GM18502 (cell line): ENCODE results near the gene TDP2.

Experiments
- ATAC-seq: cut with Tn5 transposase; IDR thresholded peaks from one replicate; pipeline ENCODE4 v1.9.1; 2021; ENCODE audit warnings: mild to moderate bottlenecking; ENCODE audit not compliant: unreplicated experiment, poor library complexity

TDP2 gene, protein sequence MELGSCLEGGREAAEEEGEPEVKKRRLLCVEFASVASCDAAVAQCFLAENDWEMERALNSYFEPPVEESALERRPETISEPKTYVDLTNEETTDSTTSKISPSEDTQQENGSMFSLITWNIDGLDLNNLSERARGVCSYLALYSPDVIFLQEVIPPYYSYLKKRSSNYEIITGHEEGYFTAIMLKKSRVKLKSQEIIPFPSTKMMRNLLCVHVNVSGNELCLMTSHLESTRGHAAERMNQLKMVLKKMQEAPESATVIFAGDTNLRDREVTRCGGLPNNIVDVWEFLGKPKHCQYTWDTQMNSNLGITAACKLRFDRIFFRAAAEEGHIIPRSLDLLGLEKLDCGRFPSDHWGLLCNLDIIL

DNA sequence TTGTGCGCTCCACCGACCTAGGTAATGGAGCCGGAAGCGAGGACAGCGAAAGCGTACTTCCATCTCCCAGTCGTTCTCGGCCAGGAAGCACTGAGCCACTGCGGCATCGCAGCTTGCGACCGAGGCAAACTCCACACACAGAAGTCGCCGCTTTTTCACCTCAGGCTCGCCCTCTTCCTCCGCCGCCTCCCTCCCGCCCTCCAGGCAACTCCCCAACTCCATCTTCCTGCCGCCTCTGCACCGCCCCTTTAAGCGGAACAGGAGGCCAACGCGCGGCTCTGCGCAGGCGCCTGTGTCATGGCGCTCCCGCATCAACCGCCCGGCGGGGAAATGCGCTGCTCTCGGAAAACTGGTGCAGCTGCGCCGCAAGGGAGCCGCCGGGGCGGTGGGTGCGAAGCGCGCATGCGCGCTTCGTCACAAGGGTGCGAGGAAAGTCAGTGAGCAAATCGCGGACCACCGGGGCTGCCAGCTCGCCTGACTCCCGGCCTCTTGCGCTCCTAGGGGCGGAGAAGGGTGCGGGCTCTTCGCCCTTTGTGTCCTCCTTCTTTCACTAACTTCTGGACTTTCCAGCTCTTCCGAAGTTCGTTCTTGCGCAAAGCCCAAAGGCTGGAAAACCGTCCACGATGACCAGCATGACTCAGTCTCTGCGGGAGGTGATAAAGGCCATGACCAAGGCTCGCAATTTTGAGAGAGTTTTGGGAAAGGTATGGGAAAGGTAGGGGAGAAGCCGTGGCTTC, at the start of gene TDP2, which contains the start of gene ACOT13:
TDP2 (minus strand) TSS at position 259 of the 737 bp plus-strand sequence; CDS start at position 222, 37 bp downstream.
ACOT13 (plus strand) TSS at position 437 of the 737 bp plus-strand sequence; CDS start at position 624, 187 bp downstream.
- peak; percentile 95 for ATAC-seq

DNA sequence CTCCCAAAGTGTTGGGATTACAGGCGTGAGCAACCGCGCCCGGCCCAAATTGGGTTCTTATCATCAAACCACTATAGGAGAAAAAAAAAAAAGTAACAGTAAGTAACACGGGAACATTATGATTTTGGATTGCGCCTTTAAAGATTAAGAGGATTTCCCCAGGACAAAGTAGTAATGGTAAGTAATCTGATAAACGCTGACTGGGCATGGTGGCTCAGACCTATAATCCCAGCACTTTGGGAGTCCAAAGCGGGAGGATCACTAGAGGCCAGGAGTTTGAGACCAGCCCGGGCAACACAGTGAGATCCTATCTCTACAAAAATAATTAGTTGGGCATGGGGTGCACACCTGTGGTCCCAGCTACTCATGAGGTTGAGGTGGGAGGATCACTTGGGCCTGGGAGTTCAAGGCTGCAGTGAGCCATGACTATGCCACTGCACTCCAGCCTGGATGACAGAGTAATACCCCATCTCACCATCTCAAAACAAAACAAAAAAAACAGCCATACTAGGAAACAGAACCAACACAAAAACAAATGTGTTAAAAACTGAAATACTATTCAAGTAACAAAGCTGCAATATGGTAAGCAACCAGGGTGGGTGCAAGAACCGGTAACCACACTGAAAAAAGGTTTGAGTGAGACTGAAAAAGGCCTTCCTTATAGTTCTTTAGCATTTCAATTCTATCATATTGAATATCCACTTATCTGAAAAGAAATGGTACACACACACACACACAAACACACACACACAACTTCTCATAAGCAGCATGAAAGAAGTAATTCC, 44.0 kb upstream of the TDP2 start:
- ATAC-seq = no peak

DNA sequence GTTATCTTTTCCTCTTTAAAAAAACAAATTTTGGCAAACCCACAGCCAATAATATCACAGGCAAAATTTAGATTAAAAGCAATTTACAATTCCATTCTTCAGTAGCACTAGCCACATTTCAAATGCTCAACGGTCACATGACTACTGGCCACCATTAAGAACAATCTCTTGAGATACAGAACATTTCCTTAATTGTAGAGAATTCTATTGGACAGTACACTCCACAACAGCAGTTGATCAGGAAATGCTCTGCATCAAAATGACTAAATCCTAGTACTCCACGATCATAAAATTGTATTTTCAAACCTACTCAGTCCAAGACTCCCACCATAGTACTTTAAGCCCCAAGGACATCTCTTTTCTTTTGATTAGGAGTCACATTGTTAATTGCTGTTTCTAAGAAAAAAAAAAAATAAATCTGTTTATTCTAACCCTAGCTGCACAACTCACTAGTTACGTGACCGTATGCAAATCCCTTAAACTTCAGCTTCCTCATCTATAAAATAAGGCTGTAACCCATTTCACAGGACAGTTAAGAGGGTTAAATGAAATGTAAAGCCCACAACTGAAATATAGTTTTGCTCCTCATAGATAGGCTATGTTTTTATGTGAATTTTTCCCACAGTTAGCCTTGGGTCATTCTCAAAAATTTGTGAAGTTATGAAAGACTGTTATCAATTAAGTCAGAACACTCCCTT, 42.5 kb upstream of the TDP2 start:
- no peak for ATAC-seq

DNA sequence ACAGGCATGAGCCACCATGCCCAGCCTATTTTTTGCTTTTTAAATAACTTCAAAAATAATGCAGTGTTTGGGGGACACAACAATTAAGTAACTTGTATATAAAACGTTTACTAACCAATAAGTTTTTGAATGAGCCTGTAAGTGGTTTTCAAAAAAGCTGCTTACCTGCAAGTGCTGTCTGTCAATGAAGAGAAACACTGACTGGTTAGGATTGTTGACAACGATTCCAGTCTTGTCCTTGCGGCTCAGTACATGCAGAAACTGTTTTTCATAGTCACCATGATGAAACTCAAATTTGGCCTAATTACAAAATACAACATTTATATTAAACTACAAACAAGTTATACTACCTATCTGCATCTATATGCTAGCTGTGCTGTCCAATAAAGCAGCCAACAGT, 41.9 kb upstream of the TDP2 start:
- ATAC-seq = no peak

DNA sequence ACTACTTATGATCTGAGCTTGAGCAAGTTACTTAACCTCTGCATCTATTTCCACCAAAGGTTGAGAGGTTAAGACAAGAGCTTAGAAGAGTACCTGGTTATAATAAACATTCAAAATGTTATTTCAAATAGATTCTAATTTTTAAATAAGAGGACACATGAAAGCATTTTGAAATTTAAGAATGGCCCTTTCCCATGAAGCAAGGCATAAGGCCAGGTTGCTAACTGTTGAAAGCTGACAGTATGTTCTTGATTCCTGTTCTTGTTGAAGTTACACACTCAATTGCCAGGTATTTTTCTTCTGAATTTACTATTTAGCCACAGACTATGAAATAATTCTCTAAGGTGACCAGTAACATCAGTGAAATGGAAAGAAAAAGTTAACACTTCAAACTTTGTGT, 37.8 kb upstream of the TDP2 start:
- no peak for ATAC-seq

DNA sequence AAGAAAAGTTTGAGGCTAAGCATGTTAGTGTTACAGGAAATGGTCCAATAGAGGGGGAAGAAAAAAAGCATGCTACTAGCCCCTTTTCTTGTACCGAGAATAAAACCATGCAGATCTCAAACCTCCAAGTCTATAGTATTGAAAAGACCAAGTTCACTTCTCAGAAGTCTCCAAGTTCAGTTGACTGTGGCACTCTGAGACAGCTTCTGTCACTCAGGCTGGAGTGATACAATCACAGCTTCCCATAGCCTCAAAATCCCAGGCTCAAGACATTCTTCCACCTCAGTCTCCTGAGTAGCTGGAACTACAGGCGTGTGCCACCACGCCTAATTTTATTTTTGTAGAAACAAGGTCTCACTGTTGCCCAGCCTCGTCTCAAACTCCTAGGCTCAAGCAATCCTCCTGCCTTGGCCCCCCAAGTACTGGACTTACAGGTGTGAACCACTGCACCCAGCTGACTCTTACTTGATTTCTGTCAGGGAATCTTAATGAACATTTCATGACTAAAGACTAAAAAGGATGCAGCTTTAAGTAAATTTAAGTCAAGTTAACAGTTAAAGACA, 36.1 kb upstream of the TDP2 start:
- no peak for ATAC-seq

DNA sequence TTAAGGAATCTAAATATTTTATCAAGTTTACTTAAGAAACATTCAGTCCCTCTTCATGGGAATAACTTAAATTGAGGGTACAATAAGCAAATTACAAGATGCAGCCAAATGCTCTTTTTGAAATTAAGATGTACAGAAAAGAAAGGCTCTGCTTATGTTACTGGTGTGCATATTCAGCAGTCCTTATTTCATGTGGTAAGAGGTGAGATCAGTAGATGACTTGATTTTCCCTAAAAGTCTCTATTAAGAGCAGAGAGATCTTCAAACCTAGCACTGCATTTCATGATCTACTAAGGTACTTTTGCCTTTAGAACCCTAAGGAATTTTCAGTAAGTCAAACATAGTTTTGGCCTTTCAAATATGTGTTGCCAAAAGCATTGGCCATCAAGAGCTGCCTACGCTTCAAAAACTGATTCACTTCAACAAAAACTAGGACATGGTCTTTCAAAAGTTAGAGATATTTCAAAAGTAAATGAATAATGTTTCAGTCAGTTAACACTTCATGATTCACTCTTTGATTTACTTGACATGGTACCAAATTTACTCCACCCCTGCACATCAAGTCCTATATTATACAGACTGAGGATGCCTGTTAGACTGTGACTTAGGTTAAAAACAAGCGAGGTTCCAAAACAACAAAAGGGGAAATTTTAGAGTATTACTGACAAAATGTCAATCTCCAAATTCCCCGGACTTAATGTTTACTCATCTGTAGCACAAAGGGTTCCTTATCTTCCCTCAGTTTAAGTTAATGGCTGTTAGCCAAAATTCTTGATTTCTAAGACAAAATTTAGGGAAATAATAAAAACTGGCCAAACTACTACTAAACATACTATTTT, 33.0 kb upstream of the TDP2 start:
- no peak for ATAC-seq

DNA sequence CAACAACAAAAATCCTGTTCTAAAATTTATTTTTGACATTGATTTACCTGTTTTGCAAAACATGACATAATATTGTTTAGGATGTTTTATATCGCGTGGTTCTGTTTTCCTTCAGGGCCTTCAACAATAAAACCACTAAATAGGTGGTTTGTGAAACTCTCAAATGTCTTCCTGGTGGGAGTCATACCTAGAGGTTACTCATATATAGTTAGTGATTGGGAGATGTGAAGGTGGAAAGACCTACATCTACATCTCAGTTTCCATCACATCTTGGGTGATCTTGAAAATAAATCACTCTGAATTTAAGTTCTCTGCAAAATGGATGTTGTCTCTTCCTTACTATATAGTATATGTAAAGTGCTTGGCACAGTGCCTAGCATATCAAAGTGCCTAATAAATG, 29.4 kb upstream of the TDP2 start:
- no peak for ATAC-seq

DNA sequence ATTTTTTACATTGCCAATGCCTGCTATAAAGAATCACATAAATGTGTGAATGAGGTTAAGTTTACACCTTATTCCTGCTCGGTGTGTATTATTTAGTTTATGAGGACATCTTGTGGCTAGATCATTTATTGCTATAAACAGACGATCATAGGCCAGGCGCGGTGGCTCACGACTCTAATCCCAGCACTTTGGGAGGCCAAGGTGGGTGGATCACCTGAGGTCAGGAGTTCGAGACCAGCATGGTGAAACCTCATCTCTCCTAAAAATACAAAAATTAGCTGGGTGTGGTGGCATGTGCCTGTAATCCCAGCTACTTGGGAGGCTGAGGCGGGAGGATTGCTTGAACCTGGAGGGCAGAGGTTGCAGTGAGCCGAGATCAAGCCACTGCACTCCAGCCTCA, 28.9 kb upstream of the TDP2 start:
- peak; percentile 78 for ATAC-seq

DNA sequence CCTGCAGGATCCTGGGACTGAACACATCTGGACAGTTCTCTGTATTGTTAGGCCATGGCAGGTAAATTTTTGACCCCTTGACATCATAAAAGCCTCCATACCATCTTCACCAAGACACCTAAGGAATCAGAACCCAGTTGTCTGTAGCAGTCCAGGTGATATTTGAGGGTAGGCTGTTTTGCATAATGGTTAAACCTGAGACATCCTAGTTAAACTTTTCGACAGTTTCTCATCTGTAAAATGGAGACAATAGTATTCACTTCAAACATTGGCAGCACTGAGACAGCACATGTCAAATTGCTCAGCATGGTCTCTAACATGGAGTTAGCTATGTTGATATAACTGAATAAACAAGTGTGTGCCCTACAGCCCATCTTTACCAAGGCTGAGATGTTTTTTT, 27.5 kb upstream of the TDP2 start:
- ATAC-seq = no peak

DNA sequence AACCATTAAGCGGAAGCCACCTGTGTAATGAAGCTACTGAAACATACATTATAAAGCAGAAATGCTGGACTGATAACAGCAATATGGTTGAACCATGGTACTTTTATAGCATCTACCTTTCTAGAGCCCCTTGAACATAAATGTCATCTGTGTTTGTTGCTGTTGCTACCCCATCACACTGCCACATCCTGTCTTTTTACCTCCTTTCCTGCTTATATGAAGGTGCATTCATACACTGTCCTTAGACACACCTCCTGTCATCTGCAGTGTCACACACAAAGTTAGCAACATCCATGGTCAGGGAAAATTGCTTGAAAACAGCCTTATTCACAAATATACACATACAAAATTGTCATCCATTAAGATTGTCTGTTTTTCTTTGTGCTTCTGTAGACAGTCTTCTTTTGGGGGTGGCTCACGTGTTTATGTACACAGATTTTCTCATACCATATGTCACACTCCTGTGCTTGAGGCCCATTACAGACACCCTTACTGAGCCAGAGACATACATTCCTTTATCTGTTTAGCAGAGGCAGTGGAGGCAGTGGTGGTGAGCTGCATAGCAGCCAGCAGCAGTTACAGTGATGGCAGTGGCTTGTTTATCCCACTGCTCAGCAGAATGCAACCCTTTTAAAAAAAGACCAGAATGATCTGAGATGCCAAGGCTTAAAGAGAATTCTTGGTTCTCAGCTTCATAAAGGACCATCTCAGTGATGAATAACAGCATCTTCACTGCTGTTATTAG, 26.3 kb upstream of the TDP2 start:
- ATAC-seq = no peak

DNA sequence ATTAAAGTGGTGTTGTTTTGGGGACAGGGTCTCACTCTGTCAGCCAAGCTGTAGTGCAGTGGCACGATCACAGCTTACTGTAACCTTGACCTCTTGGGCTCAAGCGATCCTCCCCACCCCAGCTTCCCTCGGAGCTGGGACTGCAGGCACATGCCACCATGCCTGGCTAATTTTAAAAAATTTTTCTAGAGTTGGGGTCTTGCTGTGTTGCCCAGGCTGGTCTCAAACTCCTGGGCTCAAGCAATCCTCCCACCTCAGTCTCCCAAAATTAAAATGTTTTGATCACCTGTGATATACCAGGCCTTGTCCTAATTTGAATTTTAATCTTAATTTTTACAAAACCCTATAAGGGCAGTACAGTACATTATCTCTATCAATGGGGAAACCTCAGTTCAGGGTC, 25.7 kb upstream of the TDP2 start:
- ATAC-seq = no peak

DNA sequence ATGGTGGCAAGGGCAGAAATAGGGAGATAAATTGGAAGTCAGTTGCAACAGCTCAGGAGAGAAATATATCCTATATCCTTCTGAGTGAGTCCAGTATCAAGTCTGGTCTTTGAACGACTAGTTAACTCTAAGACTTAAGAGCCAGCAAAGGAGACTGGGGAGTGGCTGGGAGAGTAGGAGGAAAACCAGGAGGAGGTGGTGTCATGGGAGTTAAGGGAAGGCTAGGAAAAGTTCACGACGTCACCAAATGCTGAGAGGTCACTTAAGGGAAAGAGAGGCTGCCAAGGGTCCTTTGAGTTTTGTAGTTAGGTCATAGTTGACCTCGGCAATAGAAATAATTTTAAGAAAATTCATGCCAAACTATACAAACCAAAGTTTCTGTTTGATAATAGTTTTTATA, 25.3 kb upstream of the TDP2 start:
- no peak for ATAC-seq

DNA sequence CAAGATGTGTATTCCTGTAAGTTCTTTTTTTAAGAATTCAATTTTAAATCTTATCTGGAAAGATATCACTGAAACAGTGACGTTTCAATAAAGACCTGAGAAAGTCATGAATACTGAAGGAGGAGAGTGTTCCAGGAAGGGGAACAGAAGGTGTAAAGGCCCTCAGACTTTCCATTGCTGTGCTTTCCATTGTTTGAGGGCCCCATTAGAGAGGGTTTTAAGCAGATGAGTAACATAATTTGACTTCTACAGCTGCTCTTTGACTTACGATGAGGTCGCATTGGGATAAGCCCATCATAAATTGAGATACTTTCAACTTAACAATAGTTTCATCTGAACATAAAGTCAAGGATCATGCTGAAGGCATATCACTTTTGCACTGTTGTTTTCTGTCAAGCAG, 24.9 kb upstream of the TDP2 start:
- no peak for ATAC-seq

DNA sequence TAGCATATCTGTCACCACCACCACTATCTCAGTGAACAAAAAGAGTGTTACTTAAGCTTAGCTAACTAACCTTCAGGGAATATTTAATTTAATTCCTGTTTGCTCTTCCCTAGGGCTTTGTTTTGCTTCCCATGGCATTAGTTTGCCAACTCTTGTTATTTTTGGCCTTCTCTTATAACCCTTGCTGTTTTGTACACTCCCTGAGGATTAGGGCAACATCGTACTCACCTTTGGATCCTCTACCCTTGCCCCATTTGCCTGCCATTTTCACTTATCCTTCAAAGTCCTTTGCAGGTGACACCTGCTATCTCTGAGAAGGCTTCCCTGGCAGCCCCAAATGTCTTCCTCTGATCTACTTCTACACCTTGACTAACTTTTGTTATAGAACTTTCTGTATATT, 23.9 kb upstream of the TDP2 start:
- ATAC-seq = no peak

DNA sequence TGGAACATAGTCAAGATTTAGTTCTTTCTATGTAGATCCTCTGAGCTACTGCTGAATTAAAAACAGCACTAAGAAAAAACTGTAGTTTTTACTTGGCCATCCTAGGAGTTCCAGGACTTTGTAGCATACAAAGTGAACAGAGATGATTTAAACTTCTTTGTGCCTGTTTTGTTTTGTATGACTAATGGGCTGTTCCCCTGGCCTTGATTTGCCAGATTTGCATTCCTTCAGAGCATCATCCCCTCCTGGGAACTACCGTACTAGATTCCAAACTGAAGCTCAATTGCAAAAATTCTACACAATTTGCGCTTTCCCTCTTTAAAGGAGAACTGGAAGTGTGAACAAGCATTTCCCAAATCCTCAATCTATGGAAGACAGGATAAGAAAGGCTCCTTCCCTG, 23.3 kb upstream of the TDP2 start:
- ATAC-seq = no peak

DNA sequence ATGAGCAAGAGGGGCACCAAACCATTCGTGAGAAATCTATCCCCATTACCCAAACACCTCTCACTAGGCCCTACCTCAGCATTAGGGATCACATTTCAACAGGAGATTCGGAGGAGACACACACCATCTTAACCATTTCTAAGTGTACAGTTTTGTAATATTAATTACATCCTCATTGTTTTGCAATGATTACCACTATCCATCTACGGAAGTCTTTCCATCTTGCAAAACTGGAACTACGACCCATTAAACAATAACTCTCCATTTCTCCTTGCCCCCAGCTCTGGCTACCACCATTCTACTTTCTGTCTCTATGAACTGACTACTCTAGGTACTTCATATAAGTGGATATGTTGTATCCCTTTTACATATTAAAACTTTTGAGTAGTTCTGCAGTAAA, 20.2 kb upstream of the TDP2 start:
- ATAC-seq = no peak

DNA sequence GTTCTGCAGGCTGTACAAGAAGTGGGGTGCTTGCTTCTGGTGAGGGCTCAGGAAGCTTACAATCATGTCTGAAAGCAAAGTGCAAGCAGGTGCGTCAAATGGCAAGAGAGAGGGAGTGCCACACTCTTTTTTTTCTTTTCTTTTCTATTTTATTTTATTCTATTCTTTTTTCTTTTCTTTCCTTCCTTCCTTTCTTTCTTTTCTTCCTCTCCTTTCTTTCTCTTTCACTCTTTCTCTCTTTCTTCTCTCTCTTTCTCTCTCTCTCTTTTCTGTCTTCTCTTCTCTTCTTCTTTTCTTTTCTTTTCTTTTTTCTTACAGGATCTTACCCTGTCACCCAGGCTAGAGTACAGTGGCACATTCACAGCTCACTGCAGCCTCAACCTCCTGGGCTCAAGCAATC, 19.7 kb upstream of the TDP2 start:
- ATAC-seq = no peak
